PC-9 (cell line): ENCODE data around the gene APLF. TPM values are rescaled to one million over a fixed set of nuclear protein-coding genes. Genes with fewer than 3 reads are reported as not detected.

Experiments used
- BruUV-seq: library from RNA; stranded (reverse); fragments of 400-500 nt; replicated peaks from 2 replicates; lab custom pipeline; 2021; lab: Mats Ljungman, UMichigan
- CTCF ChIA-PET: fragments of 300-600 bp; sonication (Branson Sonifier 250); formaldehyde crosslinking; loops from one replicate; lab custom pipeline; 2022; ENCODE audit warnings: antibody characterized with exemption; lab: Charles Lee
- POLR2A ChIA-PET: fragments of 300-600 bp; sonication (Branson Sonifier 250); formaldehyde crosslinking; loops from one replicate; lab custom pipeline; 2022; ENCODE audit warnings: antibody characterized with exemption; ENCODE audit not compliant: unreplicated experiment; lab: Charles Lee
- DNase-seq, 2 experiments: peaks; one replicate each; pipeline versions ENCODE4 v3.0.0 to v3.0.0-alpha.2; 2015 to 2022; ENCODE audit warnings: mixed read lengths in 1 of 2
- H2AFZ ChIP-seq: fragments of 200-600 bp; sonication (generic); 2 replicates; pipeline ENCODE4 v1.8.1; 2017; ENCODE audit warnings: antibody characterized with exemption
- H3F3A ChIP-seq: fragments of 200-600 bp; sonication (generic); 2 replicates; pipeline ENCODE4 v1.8.1; 2017; ENCODE audit warnings: antibody characterized with exemption, mild to moderate bottlenecking, low read depth; ENCODE audit not compliant: insufficient read depth
- H3K27ac ChIP-seq: fragments of 200-600 bp; sonication (generic); 2 replicates; pipeline ENCODE4 v1.6.1; 2016; ENCODE audit warnings: mixed run types
- H3K27me3 ChIP-seq: fragments of 200-600 bp; sonication (generic); 2 replicates; pipeline ENCODE4 v1.6.1; 2016; ENCODE audit warnings: low read depth, mixed run types; ENCODE audit not compliant: insufficient read depth
- H3K36me3 ChIP-seq: fragments of 200-600 bp; sonication (generic); 2 replicates; pipeline ENCODE4 v1.6.1; 2016; ENCODE audit warnings: low read depth, mixed run types
- H3K4me1 ChIP-seq: fragments of 200-600 bp; sonication (generic); replicated peaks from 2 replicates; pipeline ENCODE4 v1.6.1; 2016; ENCODE audit warnings: mixed run types; ENCODE audit not compliant: insufficient read depth
- H3K4me2 ChIP-seq: fragments of 200-600 bp; sonication (generic); 2 replicates; pipeline ENCODE4 v1.6.1; 2017; ENCODE audit warnings: mixed run types
- H3K4me3 ChIP-seq: fragments of 200-600 bp; sonication (generic); 2 replicates; pipeline ENCODE4 v1.6.1; 2016; ENCODE audit warnings: mixed run types
- H3K79me2 ChIP-seq: fragments of 200-600 bp; sonication (generic); 2 replicates; pipeline ENCODE4 v1.6.1; 2017; ENCODE audit warnings: low read depth, mixed run types
- H3K9me2 ChIP-seq: fragments of 200-600 bp; sonication (generic); 2 replicates; pipeline ENCODE4 v1.8.1; 2017; ENCODE audit warnings: mild to moderate bottlenecking; ENCODE audit not compliant: insufficient read depth
- H3K9me3 ChIP-seq: fragments of 200-600 bp; sonication (generic); 2 replicates; pipeline ENCODE4 v1.8.1; 2016; ENCODE audit warnings: low read depth; ENCODE audit not compliant: insufficient read depth
- H4K20me1 ChIP-seq: fragments of 200-600 bp; sonication (generic); 2 replicates; pipeline ENCODE4 v1.8.1; 2017; ENCODE audit not compliant: insufficient read depth
- CTCF ChIP-seq: fragments of 200-600 bp; sonication (generic); conservative IDR thresholded peaks from 2 replicates; pipeline ENCODE4 v1.6.1; 2017; ENCODE audit warnings: mixed run types, antibody characterized with exemption, mild to moderate bottlenecking, moderate library complexity
- EZH2 ChIP-seq: fragments of 200-600 bp; sonication (generic); IDR thresholded peaks from 2 replicates; pipeline ENCODE4 v1.8.0; 2017; ENCODE audit warnings: antibody characterized with exemption, low read depth
- intact Hi-C: fragments of 100-400 bp; cut with micrococcal nuclease; formaldehyde crosslinking; loops from one replicate; pipeline ENCODE4 v1.10.0; 2022; ENCODE audit not compliant: unreplicated experiment
- total RNA-seq: library from RNA; stranded (reverse); gene quantifications from 2 replicates; pipeline ENCODE4 v1.2.3, GENCODE V29; 2021

The APLF gene
- total RNA-seq, 1 experiment from 2014 or later = 4.5 TPM

- H3K9me3 ChIP-seq = no peaks in the 10 kb centered on the region; the same call in 1 of the 2 replicates
- ChIA-PET POLR2A (interaction anchor here (0.5 to 0.6 kb wide), 2 partner anchors 546 to 1022 kb away, joined by 3 to 7 read pairs; no protein-coding TSS in a partner anchor), CTCF (interaction anchor here (0.7 to 0.9 kb wide), 2 partner anchors 130 to 156 kb away, joined by 3 to 4 read pairs; no protein-coding TSS in a partner anchor)
- intact Hi-C loops = loop anchor here (5.0 to 10.0 kb wide), 3 partner anchors 442 to 840 kb away; partner anchors contain the start of gene ANTXR1
- TF ChIP-seq EZH2 = no peak
- no peak for TF ChIP-seq CTCF
- peak overlapping the region; percentile 88 for H3K4me2 ChIP-seq
- no TSS peak for BruUV-seq
- no peaks in the 10 kb centered on the region for H3K79me2 ChIP-seq
- no peaks in the 10 kb centered on the region for H4K20me1 ChIP-seq
- no peaks in the 10 kb centered on the region for H3F3A ChIP-seq
- H3K4me3 ChIP-seq = peak overlapping the region; percentile 76; the same call in 1 of the 2 replicates
- no peak overlapping the region for H3K27ac ChIP-seq
- H3K9me2 ChIP-seq = no peaks in the 10 kb centered on the region
- peak overlapping the region; percentile 98; the same call in 1 of the 2 replicates for H2AFZ ChIP-seq
- H3K36me3 ChIP-seq = no peaks in the 10 kb centered on the region
- DNase-seq = no peak
- H3K27me3 ChIP-seq = no peaks in the 10 kb centered on the region
- peaks cover 17% of the 10 kb centered on the region for H3K4me1 ChIP-seq
Measured at GRCh38 chr2:68465081-68465916, 2.1 kb upstream of the APLF start.

DNA sequence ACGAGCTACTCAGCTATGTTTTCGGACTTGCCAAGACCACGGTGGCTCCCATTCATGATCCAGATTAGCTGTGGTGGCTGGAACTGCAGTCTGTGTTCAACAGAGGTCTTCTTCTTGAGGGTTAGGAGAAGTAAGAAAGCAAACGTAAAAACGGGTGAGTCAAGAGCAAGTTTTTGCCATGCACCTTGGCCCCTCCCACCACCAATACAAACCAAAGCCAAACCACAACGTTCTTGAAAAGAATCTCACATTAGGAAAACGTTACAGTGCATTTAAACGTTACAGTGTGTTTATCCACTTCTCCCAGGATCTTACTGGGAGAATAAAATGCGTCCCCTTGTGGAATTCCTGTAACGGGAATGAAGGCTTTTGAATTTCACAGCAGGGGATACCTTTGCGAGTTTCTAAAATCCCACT is 1.0 kb upstream of the APLF start:
- no TSS peak for BruUV-seq

More for the DNA sequence above, 1.0 kb upstream of the APLF start:
- peak; percentile 19 to 61 for DNase-seq
- ChIA-PET POLR2A (interaction anchor here (0.5 to 0.7 kb wide), 5 partner anchors 21 to 547 kb away, joined by 3 to 7 read pairs (median 4); no protein-coding TSS in a partner anchor), CTCF (interaction anchor here (0.6 to 0.7 kb wide), 4 partner anchors 21 to 598 kb away, joined by 3 to 9 read pairs (median 6); partner anchors contain the start of gene ANTXR1)
- intact Hi-C loops = loop anchor here (5.0 to 10.0 kb wide), 3 partner anchors 441 to 838 kb away; partner anchors contain the start of gene ANTXR1
- peaks cover 17% of the 10 kb centered on the region for H3K4me1 ChIP-seq
- H3K36me3 ChIP-seq = no peaks in the 10 kb centered on the region
- H3F3A ChIP-seq = no peaks in the 10 kb centered on the region
- peak overlapping the region; percentile 31 for H3K27ac ChIP-seq
- TF ChIP-seq EZH2 (no peak), CTCF (no peak)
- H3K27me3 ChIP-seq = no peaks in the 10 kb centered on the region
- peak overlapping the region; percentile 76 for H3K4me3 ChIP-seq
- no peaks in the 10 kb centered on the region for H3K79me2 ChIP-seq
- peak overlapping the region; percentile 88 for H3K4me2 ChIP-seq
- H3K9me3 ChIP-seq = no peaks in the 10 kb centered on the region; the same call in 1 of the 2 replicates
- H3K9me2 ChIP-seq = no peaks in the 10 kb centered on the region
- H2AFZ ChIP-seq = peak overlapping the region; percentile 98
- H4K20me1 ChIP-seq = no peaks in the 10 kb centered on the region
